HCT116 (cell line): ENCODE data around the gene VAV2. TPM values are rescaled to one million over a fixed set of nuclear protein-coding genes. Genes with fewer than 3 reads are reported as not detected.

Experiments
- ATAC-seq: fragments of 200-7000 bp; cut with Tn5 transposase; 2 replicates; pipeline ENCODE4 v1.9.1; 2020; ENCODE audit warnings: mild to moderate bottlenecking, moderate library complexity
- BruUV-seq: library from RNA; stranded (reverse); fragments of 400-500 nt; replicated peaks from 2 replicates; lab custom pipeline; 2021; lab: Mats Ljungman, UMichigan
- CTCF ChIA-PET: fragments of 300-600 bp; sonication (Branson Sonifier 250); formaldehyde crosslinking; loops from one replicate; lab custom pipeline; 2021; ENCODE audit warnings: antibody characterized with exemption; lab: Charles Lee
- POLR2A ChIA-PET: fragments of 300-600, 350-600 bp; sonication (Branson Sonifier 250); formaldehyde crosslinking; loops from one replicate; lab custom pipeline; 2021; ENCODE audit warnings: antibody characterized with exemption; lab: Charles Lee
- RAD21 ChIA-PET, 2 experiments: fragments of 300-600 bp; sonication (Branson Sonifier 250); formaldehyde crosslinking; loops; one replicate each; lab custom pipeline; 2023; ENCODE audit warnings: low total read pairs in 2 of 2; ENCODE audit not compliant: uncharacterized antibody in 2 of 2, unreplicated experiment in 2 of 2, low non-redundant PET in 1 of 2; lab: Charles Lee
- DNase-seq: peaks from one replicate; pipeline ENCODE4 v3.0.0-alpha.2; 2010; ENCODE audit warnings: low read depth, low spot score
- H2AFZ ChIP-seq: fragments of 200-600 bp; shearing (Covaris generic), sonication (generic); 2 replicates; pipeline ENCODE4 v1.6.1; 2017; ENCODE audit warnings: low read depth, mixed run types, mixed read lengths, antibody characterized with exemption, low read length; ENCODE audit not compliant: poor library complexity, severe bottlenecking
- H3K27ac ChIP-seq: 2 replicates; pipeline ENCODE4 v1.5.1; 2012; ENCODE audit warnings: low read depth, low read length
- H3K27me3 ChIP-seq: fragments of 200-600 bp; sonication (generic); 2 replicates; pipeline ENCODE4 v1.6.1; 2016; ENCODE audit warnings: mixed run types, low read length, mixed read lengths; ENCODE audit not compliant: insufficient read depth
- H3K36me3 ChIP-seq, 2 experiments: fragments of 200-500 bp in 1 of 2; fragments of 200-600 bp in 1 of 2; sonication (Bioruptor generic) in 1 of 2; sonication (generic) in 1 of 2; 2 replicates each; pipeline versions ENCODE4 v1.5.1 to v1.6.1; 2014 to 2016; ENCODE audit warnings: low read length in 2 of 2, inconsistent platforms in 1 of 2, mixed read lengths in 1 of 2, mixed run types in 1 of 2; ENCODE audit not compliant: insufficient read depth in 2 of 2, control insufficient read depth in 1 of 2
- H3K4me1 ChIP-seq, 2 experiments: fragments of 200-600 bp in 1 of 2; sonication (generic) in 1 of 2; 2 replicates each; pipeline versions ENCODE4 v1.5.1 to v1.6.1; 2012 to 2017; ENCODE audit warnings: low read length in 2 of 2, inconsistent platforms in 1 of 2, mild to moderate bottlenecking in 1 of 2, mixed read lengths in 1 of 2, mixed run types in 1 of 2, moderate library complexity in 1 of 2; ENCODE audit not compliant: insufficient read depth in 2 of 2, control insufficient read depth in 1 of 2
- H3K4me2 ChIP-seq: fragments of 200-600 bp; sonication (generic); 2 replicates; pipeline ENCODE4 v1.6.1; 2017; ENCODE audit warnings: mixed run types, low read length, mixed read lengths
- H3K4me3 ChIP-seq, 2 experiments: fragments of 200-600 bp in 1 of 2; sonication (generic) in 1 of 2; replicated peaks in 1 of 2; 2 replicates each; pipeline ENCODE4 v1.5.1; 2011 to 2016; ENCODE audit warnings: low read length in 2 of 2, control low read depth in 1 of 2, low read depth in 1 of 2, mild to moderate bottlenecking in 1 of 2, mixed read lengths in 1 of 2, mixed run types in 1 of 2
- H3K79me2 ChIP-seq: fragments of 200-600 bp; sonication (generic); 2 replicates; pipeline ENCODE4 v1.6.1; 2017; ENCODE audit warnings: mild to moderate bottlenecking, mixed run types, low read length, moderate library complexity, mixed read lengths; ENCODE audit not compliant: insufficient read depth
- H3K9ac ChIP-seq: fragments of 200-600 bp; sonication (generic); 2 replicates; pipeline ENCODE4 v1.6.1; 2016; ENCODE audit warnings: low read length, mixed read lengths
- H3K9me2 ChIP-seq: fragments of 200-600 bp; sonication (generic), shearing (Covaris generic); 2 replicates; pipeline ENCODE4 v1.6.1; 2017; ENCODE audit warnings: mixed run types, mild to moderate bottlenecking, moderate library complexity; ENCODE audit not compliant: insufficient read depth
- H3K9me3 ChIP-seq, 2 experiments: fragments of 200-500 bp in 1 of 2; fragments of 200-600 bp in 1 of 2; sonication (Bioruptor generic) in 1 of 2; sonication (generic) in 1 of 2; 2 replicates each; pipeline ENCODE4 v1.6.1; 2014 to 2017; ENCODE audit warnings: low read length in 2 of 2, mixed read lengths in 2 of 2, inconsistent platforms in 1 of 2, low read depth in 1 of 2, mild to moderate bottlenecking in 1 of 2, mixed run types in 1 of 2, moderate library complexity in 1 of 2; ENCODE audit not compliant: control insufficient read depth in 1 of 2, insufficient read depth in 1 of 2
- H4K20me1 ChIP-seq: fragments of 200-600 bp; sonication (generic), shearing (Covaris generic); 2 replicates; pipeline ENCODE4 v1.6.1; 2017; ENCODE audit warnings: mixed run types, mild to moderate bottlenecking, moderate library complexity; ENCODE audit not compliant: insufficient read depth
- FOSL1 ChIP-seq: IDR thresholded peaks from 2 replicates; pipeline ENCODE4 v1.6.1; 2012; ENCODE audit warnings: low read depth
- POLR2A ChIP-seq: IDR thresholded peaks from 2 replicates; pipeline ENCODE4 v1.7.0; 2011; ENCODE audit warnings: borderline replicate concordance; ENCODE audit not compliant: insufficient read depth, insufficient read length; ENCODE audit errors: extremely low read depth
- POLR2AphosphoS5 ChIP-seq: IDR thresholded peaks from 2 replicates; pipeline ENCODE4 v1.6.1; 2011; ENCODE audit warnings: mild to moderate bottlenecking, low read depth, low read length, moderate library complexity
- RAD21 ChIP-seq: IDR thresholded peaks from 2 replicates; pipeline ENCODE4 v1.6.1; 2012; ENCODE audit warnings: low read depth, mild to moderate bottlenecking
- REST ChIP-seq: IDR thresholded peaks from 2 replicates; pipeline ENCODE4 v1.6.1; 2012; ENCODE audit warnings: low read depth
- TCF7L2 ChIP-seq: IDR thresholded peaks from 2 replicates; pipeline ENCODE4 v1.7.0; 2011; ENCODE audit warnings: borderline replicate concordance, inconsistent platforms; ENCODE audit not compliant: insufficient read depth, insufficient read length; ENCODE audit errors: extremely low read depth
- intact Hi-C: fragments of 100-400 bp; cut with micrococcal nuclease; formaldehyde crosslinking; loops from 2 replicates; pipeline ENCODE4 v1.10.0; 2022
- total RNA-seq: library from RNA; stranded (reverse); gene quantifications from one replicate; pipeline ENCODE4 v1.2.1, GENCODE V29; 2021; ENCODE audit not compliant: unreplicated experiment

Gene VAV2
- total RNA-seq, 1 experiment from 2014 or later, result 33.2 TPM

- H3K9me3 ChIP-seq, result peaks cover 5 to 11% of the 10 kb centered on the region in 2 experiments; a peak in 2 of 4 replicates
- intact Hi-C loops, result no loop called here
- no peak overlapping the region for H3K4me2 ChIP-seq
- ChIA-PET POLR2A (no interaction called here), RAD21 (no interaction called here)
- H3K9me2 ChIP-seq, result no peaks in the 10 kb centered on the region
- no peak overlapping the region for H3K9ac ChIP-seq
- BruUV-seq, result no TSS peak
- DNase-seq (no peak), ATAC-seq (no peak)
- no peaks in the 10 kb centered on the region for H4K20me1 ChIP-seq
- peaks cover 5 to 17% of the 10 kb centered on the region in 2 experiments for H3K36me3 ChIP-seq
- H3K4me3 ChIP-seq, result no peak overlapping the region
- H2AFZ ChIP-seq, result no peak overlapping the region
- no peaks in the 10 kb centered on the region for H3K27me3 ChIP-seq
- no peaks in the 10 kb centered on the region for H3K79me2 ChIP-seq
- no peak overlapping the region for H3K27ac ChIP-seq
- H3K4me1 ChIP-seq, result no peaks in the 10 kb centered on the region
- TF ChIP-seq TCF7L2, result no peak
- TF ChIP-seq RAD21, result no peak
- TF ChIP-seq POLR2AphosphoS5, result no peak
- no peak for TF ChIP-seq FOSL1
- TF ChIP-seq POLR2A, result no peak
- no peak for TF ChIP-seq REST
- TF ChIP-seq, all 23 proteins: peak for 0
- CTCF ChIA-PET, result interaction anchor here (1.1 kb wide), 1 partner anchor 321 kb away, joined by 3 read pairs; no protein-coding TSS in a partner anchor
Measured at GRCh38 chr9:133778336-133779013, 213.6 kb downstream of the VAV2 start.
